Measurements from ENCODE around the gene TEX35.
"Not testable (repeated sequence)": the region's sequence is repeated elsewhere in the genome, so short reads cannot be mapped to it uniquely, and the experiment has no call there.

Gene TEX35

DNA sequence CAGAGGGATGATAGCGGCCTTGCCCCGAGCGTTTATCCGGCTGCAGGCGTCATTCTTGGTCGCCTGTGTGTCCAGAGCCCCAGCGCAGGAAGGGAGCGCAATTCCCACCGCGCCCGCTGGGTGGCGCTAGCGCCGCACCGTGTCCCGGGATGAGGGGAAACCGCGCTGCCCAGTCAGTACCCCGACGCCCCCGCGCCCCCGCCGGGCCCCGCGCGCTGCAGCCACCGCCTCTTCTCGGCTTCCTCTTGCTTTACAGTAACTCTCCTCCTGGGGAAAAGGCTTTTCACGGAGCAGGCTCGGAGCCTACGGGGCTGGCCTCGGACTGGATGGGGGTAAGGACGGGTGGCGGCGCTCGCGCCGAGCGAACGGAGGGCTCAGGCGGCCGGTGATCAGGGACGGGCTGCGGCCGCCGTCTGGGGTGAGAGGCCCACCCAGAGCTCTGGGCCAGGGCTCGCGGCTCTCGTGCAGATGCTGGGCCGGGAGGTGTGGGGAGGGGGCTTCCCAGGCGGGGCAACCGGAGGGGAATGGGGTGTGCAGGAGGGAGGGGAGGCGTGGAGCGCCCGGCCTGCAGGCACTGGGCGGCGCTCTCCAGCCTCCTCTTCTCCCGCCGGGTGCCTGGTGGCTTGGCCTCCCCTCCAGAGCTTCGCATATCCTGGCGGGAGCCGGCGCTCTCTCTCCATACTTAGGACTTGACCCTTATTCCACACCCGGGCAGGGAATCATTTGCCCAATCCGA is 29.8 kb downstream of the TEX35 start:
- peak; percentile 98 for DNase-seq

DNA sequence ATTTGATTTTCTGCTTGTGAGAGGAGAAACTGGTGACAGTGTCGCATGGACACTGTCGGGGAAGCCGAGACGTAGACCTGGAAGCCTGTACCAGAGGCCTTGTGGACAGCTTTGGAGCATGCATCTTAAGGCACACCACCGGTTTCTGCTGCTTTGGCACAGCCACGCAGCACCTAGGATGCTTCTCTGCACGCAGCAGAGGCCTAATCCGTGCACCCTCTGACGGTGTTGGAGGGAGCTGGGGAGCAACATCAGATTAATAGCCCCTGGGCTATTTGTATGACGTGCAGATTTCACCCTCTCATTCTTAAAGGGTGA is 30.3 kb downstream of the TEX35 start:
- DNase-seq = no peak

DNA sequence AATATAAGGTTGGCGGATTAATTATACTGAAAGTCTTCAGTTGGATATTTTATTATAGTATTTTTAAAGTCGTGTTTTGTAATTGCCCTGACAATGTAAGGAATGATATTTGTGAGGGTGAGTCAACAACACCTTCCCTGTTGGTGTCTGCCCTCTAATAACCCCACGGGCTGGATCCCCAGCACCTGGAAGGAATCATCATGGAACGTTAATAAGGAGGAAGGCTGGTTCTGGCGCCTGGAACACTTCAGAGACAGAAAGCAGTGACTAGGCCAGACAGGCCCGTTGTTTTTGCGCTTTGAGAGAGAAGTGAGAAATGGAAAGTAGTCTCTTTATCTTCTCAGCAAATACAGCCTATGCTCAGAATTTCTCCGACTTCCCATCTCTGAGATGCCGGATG is 31.6 kb downstream of the TEX35 start:
- no peak for DNase-seq

DNA sequence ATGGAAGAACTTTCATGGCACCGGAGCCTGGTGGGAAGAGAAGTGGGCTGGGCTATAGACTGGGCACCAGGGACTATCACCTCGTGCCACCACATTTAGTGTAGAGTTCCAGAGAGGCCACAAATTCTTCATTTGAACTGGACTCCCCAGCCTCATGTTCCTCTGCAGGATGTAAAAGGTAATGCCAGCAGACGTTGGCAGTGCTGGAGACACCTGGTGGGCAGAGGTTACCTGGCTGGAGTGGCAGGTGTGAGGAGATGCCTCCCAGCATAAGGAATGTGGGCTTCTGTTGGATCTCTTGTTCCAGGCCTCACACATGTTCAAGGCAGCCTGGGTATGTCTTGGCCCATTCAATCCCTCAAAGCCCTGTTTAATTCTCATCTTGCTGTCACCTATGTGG is 35.2 kb downstream of the TEX35 start:
- no peak for DNase-seq

DNA sequence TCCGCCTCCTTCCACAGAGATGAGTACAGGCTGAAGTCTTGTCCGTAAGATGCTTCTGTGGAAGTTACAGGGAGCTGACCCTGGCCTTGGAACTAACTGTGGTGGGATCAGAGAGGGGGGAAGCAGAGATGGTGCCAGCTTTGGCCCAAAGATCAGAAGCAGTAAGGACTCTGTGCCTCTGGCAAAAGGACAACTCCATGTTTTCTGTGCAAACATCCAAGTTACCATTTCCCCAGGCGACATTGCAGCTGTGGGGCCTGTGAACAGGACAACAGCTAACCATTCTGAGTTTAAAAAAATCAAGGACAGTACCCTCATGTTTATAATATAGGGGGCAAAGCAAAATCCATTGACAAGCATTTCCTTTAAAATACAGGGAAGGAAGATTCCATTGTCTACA is 38.4 kb downstream of the TEX35 start:
- no peak for DNase-seq

DNA sequence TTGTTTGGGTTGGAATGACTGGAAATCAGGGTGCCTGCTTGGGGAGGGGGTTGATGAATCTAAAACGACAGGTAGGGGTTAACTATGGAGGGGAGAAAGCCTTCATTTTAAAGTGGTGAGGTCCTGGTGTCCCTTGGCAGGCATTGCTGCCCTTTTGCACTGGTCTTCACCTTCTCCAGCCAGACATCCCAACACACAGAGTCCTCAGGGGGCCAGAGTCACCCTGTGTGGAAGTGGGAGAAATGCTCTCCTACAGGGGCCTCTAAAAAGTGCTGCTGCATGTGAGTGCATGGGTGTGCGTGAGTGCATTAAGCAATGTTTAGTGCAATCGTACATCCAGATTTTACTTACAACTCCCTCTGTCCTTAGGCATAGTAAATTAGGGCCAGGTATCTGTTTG is 39.0 kb downstream of the TEX35 start:
- no peak for DNase-seq

DNA sequence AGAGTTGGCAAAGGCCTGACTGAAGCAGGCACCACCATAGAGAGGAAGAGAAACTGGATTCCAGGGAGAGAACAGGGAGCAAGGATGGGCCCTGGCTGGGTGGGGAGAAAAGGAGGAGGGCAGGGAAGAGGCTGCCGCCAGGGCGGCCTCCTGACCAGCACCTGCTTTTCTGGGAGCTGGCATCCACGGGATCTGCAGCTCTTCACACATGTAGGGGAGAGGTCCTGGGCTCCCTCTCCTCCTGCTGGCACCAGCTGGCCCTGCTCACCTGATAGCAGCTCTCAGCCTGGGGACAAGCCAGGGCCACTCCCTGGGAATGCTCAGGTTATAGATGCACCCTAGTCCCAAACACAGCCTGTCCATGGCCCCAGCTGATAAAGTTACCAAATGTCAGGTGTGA is 39.9 kb downstream of the TEX35 start:
- DNase-seq = no peak

DNA sequence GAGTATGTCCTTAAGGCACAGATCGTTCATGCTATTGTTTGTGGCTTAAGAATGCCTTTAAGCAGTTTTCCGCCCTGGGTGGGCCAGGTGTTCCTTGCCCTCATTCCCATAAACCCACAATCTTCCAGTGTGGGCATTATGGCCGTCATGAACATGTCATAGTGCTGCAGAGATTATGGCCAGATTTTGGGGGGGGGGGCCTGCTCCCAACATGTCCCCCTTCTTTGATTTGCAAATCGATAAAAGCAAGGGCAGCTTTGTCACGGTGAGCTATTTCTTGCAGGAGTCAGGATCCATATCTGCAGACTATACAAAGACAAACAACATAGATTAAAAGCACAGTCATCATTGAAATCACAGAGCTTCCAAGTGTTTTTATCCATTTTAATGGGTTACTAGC is 41.4 kb downstream of the TEX35 start:
- not testable (repeated sequence) for DNase-seq

DNA sequence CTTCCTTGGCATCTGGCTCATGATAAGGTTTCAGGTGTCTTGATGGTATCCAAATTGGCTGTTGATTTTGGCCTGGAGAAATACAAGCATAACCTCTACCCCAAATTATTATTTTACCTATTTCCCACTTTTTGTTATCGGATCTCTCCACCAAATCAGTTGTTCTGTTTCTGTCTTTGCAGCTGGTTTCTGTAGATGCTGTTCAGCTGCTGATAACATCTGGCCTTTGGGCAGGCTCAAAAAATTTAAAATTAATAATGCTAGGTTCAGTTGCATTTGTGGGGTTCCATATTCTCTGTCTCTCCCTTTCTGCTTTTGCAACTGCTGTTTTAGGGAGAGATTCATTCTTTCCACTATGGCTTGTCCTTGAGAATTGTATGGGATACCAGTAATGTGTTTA is 42.7 kb downstream of the TEX35 start:
- not testable (repeated sequence) for DNase-seq

DNA sequence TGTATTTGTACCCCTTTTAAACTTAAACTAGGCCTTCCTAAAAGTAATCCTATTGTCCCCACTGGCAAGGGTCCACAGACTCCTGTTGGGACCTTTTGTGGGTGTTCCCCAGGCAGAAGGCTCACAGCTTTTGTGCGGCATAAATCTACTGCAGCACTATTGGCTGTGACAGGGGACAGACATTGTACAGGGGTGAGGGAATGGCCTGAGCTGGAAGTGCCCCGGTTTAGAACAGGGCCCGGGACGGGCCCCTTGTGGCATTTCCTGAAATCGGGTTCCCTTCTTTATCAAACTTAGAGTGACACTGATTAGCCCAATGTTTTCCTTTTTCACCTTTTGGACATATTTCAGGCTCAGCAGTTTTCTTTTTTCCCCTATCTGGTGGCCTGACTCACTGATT is 45.9 kb downstream of the TEX35 start:
- not testable (repeated sequence) for DNase-seq

DNA sequence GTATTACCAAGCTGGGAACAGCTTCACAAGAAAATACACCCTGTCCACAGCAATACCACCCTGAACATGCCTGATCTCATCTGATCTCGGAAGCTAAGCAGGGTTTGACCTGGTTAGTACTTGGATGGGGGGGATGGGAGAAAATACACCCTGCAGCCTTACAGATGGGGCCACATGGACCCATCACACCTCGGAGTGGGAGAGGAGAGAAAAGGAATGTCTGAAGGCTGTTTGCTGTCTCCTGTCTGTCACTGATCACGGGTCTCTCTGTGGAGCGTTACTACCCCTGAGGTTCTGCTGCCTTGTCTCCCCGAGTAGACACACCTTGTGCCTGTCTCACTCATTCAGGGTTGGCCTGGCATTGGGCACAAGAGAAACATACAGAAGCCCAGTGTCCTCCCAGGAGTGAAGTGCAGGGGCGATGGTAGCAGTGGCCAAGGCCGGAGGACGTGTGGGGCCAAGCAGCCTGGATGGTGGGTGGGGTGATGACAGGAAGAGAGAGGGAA is 48.0 kb downstream of the TEX35 start:
- DNase-seq = no peak

DNA sequence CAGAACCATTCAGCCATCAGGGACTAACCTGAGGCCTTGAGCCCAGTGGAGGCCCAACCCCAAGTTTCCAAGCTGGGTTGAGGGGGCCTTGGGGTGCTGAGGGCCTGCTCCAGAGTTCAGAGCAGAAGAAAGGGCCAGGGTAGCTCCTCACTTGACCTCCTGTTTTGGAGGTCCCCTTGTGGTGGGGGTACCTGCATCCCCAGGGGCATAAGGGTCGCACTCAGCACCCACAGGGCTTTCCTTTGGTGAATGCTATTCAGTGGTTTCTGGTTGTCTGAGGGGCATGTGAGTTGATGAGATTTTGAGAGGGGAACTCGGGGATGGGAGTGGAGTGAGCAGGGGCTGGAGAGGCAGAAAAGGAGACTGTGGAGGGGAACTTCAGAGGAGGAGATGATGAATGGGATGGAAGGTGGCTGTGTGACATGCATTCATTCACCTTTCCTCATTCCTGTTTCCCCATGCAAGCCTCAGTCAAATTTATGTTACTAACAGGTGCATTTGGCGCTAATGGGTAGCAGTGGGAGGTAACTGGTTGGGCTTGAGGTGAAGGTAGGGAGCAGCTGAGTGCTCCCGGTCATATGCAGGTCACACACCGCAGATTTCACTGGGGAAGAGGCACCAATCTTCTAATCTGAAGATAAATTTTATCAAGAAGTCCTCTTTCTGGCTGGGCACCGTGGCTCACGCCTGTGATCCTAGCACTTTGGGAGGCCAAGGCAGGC is 50.4 kb downstream of the TEX35 start:
- DNase-seq = no peak

DNA sequence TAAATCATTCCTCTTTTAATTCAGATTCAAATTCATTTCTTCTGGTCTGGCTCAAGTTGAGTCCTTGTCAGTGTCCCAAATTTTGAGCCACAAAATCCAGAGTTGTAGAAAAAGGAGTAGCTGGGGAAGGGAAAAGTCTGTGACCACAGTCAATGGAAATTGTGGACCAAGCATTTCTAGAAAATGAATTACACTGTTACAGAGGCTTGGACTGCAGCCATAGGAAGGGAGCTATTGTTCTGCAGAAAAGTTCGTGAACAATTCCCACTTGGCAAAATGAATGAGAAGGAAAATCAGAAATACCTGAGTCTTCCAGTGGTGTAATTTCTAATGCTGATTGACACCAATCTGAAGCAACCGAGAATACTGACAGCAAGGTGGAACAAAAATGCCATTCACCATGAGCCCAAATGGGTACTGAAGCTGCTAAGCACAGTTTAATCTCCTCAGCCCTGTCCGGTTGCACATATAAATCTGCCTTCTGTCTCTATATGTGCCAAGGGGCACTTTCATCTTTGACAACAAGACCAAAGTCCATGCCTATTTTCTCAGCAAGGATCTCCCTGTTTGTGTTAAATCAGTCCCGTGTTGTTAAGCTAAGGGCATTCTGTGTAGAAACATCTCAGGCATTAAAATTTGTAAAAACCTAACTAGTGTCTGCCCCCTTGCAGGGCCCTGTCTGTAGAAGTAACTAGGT is 51.3 kb downstream of the TEX35 start:
- DNase-seq = no peak

DNA sequence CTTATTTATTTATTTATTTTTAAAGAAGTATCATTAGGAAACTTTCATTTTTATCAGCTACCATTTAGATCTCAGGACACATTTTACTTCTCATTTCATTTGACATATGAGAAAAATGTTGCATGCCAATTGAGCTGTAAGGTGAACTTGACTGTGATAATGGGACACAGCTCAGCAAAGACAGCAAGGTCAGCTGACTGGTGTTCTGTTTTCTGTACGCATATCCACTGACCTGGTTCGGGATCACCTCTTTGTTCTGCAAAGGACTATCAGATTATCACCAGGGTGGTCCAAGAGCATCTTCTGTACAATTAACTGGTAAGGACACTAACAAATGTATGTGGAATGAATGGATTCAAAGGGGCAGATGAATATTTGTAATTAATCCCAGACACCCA is 51.9 kb downstream of the TEX35 start:
- DNase-seq = peak; percentile 36

DNA sequence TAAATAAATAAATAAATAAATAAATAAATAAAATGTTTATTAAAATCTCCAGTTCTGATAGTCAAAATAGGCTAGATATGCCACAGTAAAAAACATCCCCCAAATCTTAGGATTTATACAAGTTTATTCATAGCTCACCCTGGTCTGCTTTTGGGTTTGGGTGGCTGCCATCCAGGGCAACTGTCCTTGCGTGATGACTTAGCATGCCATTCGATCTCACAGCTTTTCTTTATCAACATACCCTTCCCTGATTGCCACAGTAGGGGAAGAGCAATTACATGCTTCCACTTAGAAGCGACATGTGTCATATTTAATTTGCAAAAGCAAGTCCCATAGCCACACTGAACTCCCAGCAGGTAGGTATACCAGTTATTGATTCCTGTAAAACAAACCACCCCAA is 52.7 kb downstream of the TEX35 start:
- no peak for DNase-seq

DNA sequence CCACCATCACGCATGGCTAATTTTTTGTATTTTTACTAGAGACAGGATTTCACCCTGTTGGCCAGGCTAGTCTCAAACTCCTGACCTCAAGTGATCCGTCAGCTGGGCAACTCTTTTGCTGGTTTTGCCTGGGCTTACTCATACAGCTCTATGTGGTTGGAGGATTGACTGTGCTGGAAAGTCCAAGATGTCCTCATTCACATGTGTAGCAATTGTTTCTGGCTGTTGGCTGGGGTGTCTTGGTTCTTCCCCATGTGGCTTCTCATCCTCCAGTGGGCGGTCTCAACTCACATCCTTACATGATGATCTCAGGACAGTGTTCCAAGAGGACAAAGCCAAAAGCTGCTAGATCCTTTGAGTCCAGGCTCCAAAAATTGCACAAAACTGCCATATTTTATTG is 53.3 kb downstream of the TEX35 start:
- no peak for DNase-seq

DNA sequence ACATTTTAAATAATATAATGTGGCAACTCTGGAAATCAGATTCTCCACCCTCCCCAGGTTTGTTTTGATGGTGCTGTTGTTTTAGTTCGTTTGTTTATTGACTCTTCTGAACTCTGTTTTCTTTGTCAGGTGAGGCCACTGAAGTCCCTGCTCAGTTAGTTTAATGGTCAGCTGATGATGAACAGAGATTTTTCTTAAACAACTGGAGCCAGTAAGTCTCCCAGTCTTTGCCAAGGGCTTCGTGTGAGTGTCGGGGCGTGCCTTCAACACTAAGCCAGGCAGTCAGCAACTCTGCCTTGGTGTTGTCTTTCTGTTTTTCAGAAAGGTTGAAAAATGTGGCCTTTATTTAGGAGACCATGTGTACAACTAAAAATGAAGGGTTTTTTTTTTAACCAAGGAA is 58.9 kb downstream of the TEX35 start:
- no peak for DNase-seq

All from eye (tissue), 1 donor.